Measurements from ENCODE around the gene CEP83.

CEP83 gene

GRCh38 chr12:94491489-94491888 is 31.8 kb upstream of the CEP83 start:
- no peaks in the 10 kb centered on the region for H3K9me3 ChIP-seq (ENCODE audit: insufficient read depth, low read length, severe bottlenecking)
- H3K4me2 ChIP-seq (ENCODE audit: insufficient read depth, low read length) = no peak overlapping the region
- TF ChIP-seq EZH2 (IDR thresholded peaks at IDR 0.05; ENCODE audit: borderline replicate concordance, low read depth, low read length, severe bottlenecking) = no peak
- TF ChIP-seq, protein P1, sequence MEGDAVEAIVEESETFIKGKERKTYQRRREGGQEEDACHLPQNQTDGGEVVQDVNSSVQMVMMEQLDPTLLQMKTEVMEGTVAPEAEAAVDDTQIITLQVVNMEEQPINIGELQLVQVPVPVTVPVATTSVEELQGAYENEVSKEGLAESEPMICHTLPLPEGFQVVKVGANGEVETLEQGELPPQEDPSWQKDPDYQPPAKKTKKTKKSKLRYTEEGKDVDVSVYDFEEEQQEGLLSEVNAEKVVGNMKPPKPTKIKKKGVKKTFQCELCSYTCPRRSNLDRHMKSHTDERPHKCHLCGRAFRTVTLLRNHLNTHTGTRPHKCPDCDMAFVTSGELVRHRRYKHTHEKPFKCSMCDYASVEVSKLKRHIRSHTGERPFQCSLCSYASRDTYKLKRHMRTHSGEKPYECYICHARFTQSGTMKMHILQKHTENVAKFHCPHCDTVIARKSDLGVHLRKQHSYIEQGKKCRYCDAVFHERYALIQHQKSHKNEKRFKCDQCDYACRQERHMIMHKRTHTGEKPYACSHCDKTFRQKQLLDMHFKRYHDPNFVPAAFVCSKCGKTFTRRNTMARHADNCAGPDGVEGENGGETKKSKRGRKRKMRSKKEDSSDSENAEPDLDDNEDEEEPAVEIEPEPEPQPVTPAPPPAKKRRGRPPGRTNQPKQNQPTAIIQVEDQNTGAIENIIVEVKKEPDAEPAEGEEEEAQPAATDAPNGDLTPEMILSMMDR (IDR thresholded peaks at IDR 0.05; ENCODE audit: borderline replicate concordance, extremely low read depth, low read length, poor library complexity, severe bottlenecking) = no peak
- H3K36me3 ChIP-seq (ENCODE audit: insufficient read depth, low read length) = no peaks in the 10 kb centered on the region
- no peak overlapping the region for H2AFZ ChIP-seq (ENCODE audit: low read depth, low read length)
- H3K27ac ChIP-seq (ENCODE audit: low read length) = no peak overlapping the region
- H3K9ac ChIP-seq (ENCODE audit: low read depth, low read length) = no peak overlapping the region
- no peaks in the 10 kb centered on the region for H3K79me2 ChIP-seq (ENCODE audit: insufficient read depth, low read length)
- no peak overlapping the region for H3K4me3 ChIP-seq (ENCODE audit: low read depth in 1 of 2, low read length in 2 of 2)
- H3K27me3 ChIP-seq (ENCODE audit: insufficient read depth, low read length, poor library complexity) = no peaks in the 10 kb centered on the region
- DNase-seq (no peak), ATAC-seq (ENCODE audit: insufficient read depth, low read depth) (no peak)
- H3K4me1 ChIP-seq (ENCODE audit: insufficient read depth, low read length) = no peaks in the 10 kb centered on the region
- no peaks in the 10 kb centered on the region for H4K20me1 ChIP-seq (ENCODE audit: insufficient read depth, low read length)

- Histone ChIP-seq H2AFZ (ENCODE audit: low read depth, low read length) (no peak overlapping the region), H3K36me3 (ENCODE audit: insufficient read depth, low read length) (no peaks in the 10 kb centered on the region), H4K20me1 (ENCODE audit: insufficient read depth, low read length) (no peaks in the 10 kb centered on the region), H3K79me2 (ENCODE audit: insufficient read depth, low read length) (no peaks in the 10 kb centered on the region), H3K27ac (ENCODE audit: low read length) (no peak overlapping the region), H3K4me1 (ENCODE audit: insufficient read depth, low read length) (no peaks in the 10 kb centered on the region), H3K27me3 (ENCODE audit: insufficient read depth, low read length, poor library complexity) (no peaks in the 10 kb centered on the region), H3K9ac (ENCODE audit: low read depth, low read length) (no peak overlapping the region), H3K4me3 (ENCODE audit: low read depth in 1 of 2, low read length in 2 of 2) (no peak overlapping the region), H3K4me2 (ENCODE audit: insufficient read depth, low read length) (no peak overlapping the region), H3K9me3 (ENCODE audit: insufficient read depth, low read length, severe bottlenecking) (no peaks in the 10 kb centered on the region)
- ATAC-seq (ENCODE audit: insufficient read depth, low read depth) (no peak), DNase-seq (no peak)
- TF ChIP-seq EZH2 (IDR thresholded peaks at IDR 0.05; ENCODE audit: borderline replicate concordance, low read depth, low read length, severe bottlenecking) = no peak
- TF ChIP-seq, protein P1 (IDR thresholded peaks at IDR 0.05; ENCODE audit: borderline replicate concordance, extremely low read depth, low read length, poor library complexity, severe bottlenecking) = no peak
Observed at GRCh38 chr12:94488463-94488862, 28.8 kb upstream of the CEP83 start.

DNA sequence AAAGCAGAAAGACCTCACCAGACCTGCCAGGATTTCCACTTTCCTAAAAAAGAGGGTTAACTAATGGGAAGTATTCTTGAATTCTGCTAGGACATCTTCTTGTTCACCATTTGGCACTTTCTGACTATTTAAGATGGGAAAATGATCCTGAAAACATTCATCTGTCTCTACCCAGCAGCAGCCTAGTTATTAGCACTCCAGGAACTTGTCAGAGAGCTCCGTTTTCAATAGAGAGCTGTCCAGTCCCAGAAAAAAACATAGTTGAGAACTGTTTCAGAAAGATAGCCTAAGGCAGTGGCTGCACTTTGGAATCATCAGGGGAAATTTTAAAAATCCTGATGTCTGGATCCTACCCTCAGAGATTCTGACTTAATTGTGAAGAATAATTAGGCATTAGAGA is 22.1 kb upstream of the CEP83 start:
- TF ChIP-seq, protein P1 (IDR thresholded peaks at IDR 0.05; ENCODE audit: borderline replicate concordance, extremely low read depth, low read length, poor library complexity, severe bottlenecking) = no peak
- TF ChIP-seq EZH2 (IDR thresholded peaks at IDR 0.05; ENCODE audit: borderline replicate concordance, low read depth, low read length, severe bottlenecking) = no peak
- no peaks in the 10 kb centered on the region for H3K9me3 ChIP-seq (ENCODE audit: insufficient read depth, low read length, severe bottlenecking)
- no peak overlapping the region for H3K4me2 ChIP-seq (ENCODE audit: insufficient read depth, low read length)
- H3K9ac ChIP-seq (ENCODE audit: low read depth, low read length) = no peak overlapping the region
- H3K4me3 ChIP-seq (ENCODE audit: low read depth in 1 of 2, low read length in 2 of 2) = no peak overlapping the region
- H3K36me3 ChIP-seq (ENCODE audit: insufficient read depth, low read length) = no peaks in the 10 kb centered on the region
- ATAC-seq (ENCODE audit: insufficient read depth, low read depth) (no peak), DNase-seq (no peak)
- no peak overlapping the region for H3K27ac ChIP-seq (ENCODE audit: low read length)
- H3K4me1 ChIP-seq (ENCODE audit: insufficient read depth, low read length) = no peaks in the 10 kb centered on the region
- no peaks in the 10 kb centered on the region for H4K20me1 ChIP-seq (ENCODE audit: insufficient read depth, low read length)
- no peaks in the 10 kb centered on the region for H3K27me3 ChIP-seq (ENCODE audit: insufficient read depth, low read length, poor library complexity)
- no peak overlapping the region for H2AFZ ChIP-seq (ENCODE audit: low read depth, low read length)
- no peaks in the 10 kb centered on the region for H3K79me2 ChIP-seq (ENCODE audit: insufficient read depth, low read length)

DNA sequence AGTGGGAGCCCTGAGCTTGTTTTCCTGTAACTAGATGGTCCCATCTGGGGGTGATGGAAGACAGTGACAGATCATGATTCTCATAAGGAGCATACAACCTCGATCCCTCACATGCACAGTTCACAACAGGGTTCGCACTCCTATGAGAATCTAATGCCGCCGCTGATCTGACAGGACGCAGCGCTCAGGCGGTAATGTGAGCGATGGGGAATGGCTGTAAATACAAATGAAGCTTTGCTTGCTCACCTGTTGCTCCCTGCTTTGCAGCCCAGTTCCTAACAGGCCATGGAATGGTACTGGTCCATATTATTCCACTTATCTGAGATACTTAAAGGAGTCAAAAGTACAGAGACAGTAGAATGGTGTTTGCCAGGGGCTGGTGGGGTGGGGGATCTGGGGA is 9.9 kb upstream of the CEP83 start:
- Histone ChIP-seq H3K9ac (ENCODE audit: low read depth, low read length) (no peak overlapping the region), H3K9me3 (ENCODE audit: insufficient read depth, low read length, severe bottlenecking) (no peaks in the 10 kb centered on the region), H4K20me1 (ENCODE audit: insufficient read depth, low read length) (no peaks in the 10 kb centered on the region), H2AFZ (ENCODE audit: low read depth, low read length) (no peak overlapping the region), H3K4me2 (ENCODE audit: insufficient read depth, low read length) (no peak overlapping the region), H3K4me3 (ENCODE audit: low read depth in 1 of 2, low read length in 2 of 2) (no peak overlapping the region), H3K36me3 (ENCODE audit: insufficient read depth, low read length) (no peaks in the 10 kb centered on the region), H3K4me1 (ENCODE audit: insufficient read depth, low read length) (no peaks in the 10 kb centered on the region), H3K27ac (ENCODE audit: low read length) (no peak overlapping the region), H3K79me2 (ENCODE audit: insufficient read depth, low read length) (no peaks in the 10 kb centered on the region), H3K27me3 (ENCODE audit: insufficient read depth, low read length, poor library complexity) (no peaks in the 10 kb centered on the region)
- no peak for DNase-seq
- TF ChIP-seq, protein P1 (IDR thresholded peaks at IDR 0.05; ENCODE audit: borderline replicate concordance, extremely low read depth, low read length, poor library complexity, severe bottlenecking) = no peak
- TF ChIP-seq EZH2 (IDR thresholded peaks at IDR 0.05; ENCODE audit: borderline replicate concordance, low read depth, low read length, severe bottlenecking) = no peak
- no peak for ATAC-seq (ENCODE audit: insufficient read depth, low read depth)

Data from DND-41 (cell line).